ENCODE measurements around the gene CCDC6. TPM values are rescaled to one million over a fixed set of nuclear protein-coding genes. Genes with fewer than 3 reads are reported as not detected.
"Not testable (repeated sequence)": the region's sequence is repeated elsewhere in the genome, so short reads cannot be mapped to it uniquely, and the experiment has no call there.

Gene CCDC6
- total and polyA plus RNA-seq, 2 experiments from 2014 or later: 19.4 to 23.2 TPM

GRCh38 chr10:59887006-59887405 lies 19.4 kb downstream of the CCDC6 start:
- Histone ChIP-seq H3K36me3 (ENCODE audit: low read depth) (no peaks in the 10 kb centered on the region), H3K9me2 (ENCODE audit: insufficient read depth) (no peaks in the 10 kb centered on the region), H4K20me1 (ENCODE audit: insufficient read depth) (peaks cover 5% of the 10 kb centered on the region; the same call in 1 of the 2 replicates), H3K9me3 (ENCODE audit: low read depth) (no peaks in the 10 kb centered on the region), H3K4me1 (ENCODE audit: insufficient read depth) (no peaks in the 10 kb centered on the region), H3F3A (ENCODE audit: insufficient read depth) (no peaks in the 10 kb centered on the region), H3K27me3 (replicated peaks; ENCODE audit: insufficient read depth) (no peaks in the 10 kb centered on the region), H3K4me3 (no peak overlapping the region), H3K4me2 (ENCODE audit: unreplicated experiment) (no peak overlapping the region), H3K27ac (no peak overlapping the region), H2AFZ (no peak overlapping the region), H3K79me2 (ENCODE audit: insufficient read depth) (peaks cover 93% of the 10 kb centered on the region), H3K9ac (no peak overlapping the region)
- no peak for DNase-seq
- no peak for TF ChIP-seq EZH2 (IDR thresholded peaks at IDR 0.05; ENCODE audit: insufficient read depth, poor library complexity, severe bottlenecking)
- TF ChIP-seq EZH2phosphoT487 (IDR thresholded peaks at IDR 0.05; ENCODE audit: insufficient read depth, low read depth): no peak
- in situ Hi-C loops (cut with MboI): no loop called here
- 83 to 86% methylated on average over 5 of the region's 5 CpGs for WGBS, 2 experiments (ENCODE audit: low coverage in 1 of 2, low lambda C conversion rate in 2 of 2, missing lambda C conversion rate in 2 of 2)

- no peaks in the 10 kb centered on the region for H3K4me1 ChIP-seq (ENCODE audit: insufficient read depth)
- H3K4me2 ChIP-seq (ENCODE audit: unreplicated experiment): no peak overlapping the region
- no peaks in the 10 kb centered on the region for H3K9me2 ChIP-seq (ENCODE audit: insufficient read depth)
- DNase-seq: no peak
- H3K4me3 ChIP-seq: no peak overlapping the region
- in situ Hi-C loops (cut with MboI): no loop called here
- no peaks in the 10 kb centered on the region for H3F3A ChIP-seq (ENCODE audit: insufficient read depth)
- TF ChIP-seq EZH2phosphoT487 (IDR thresholded peaks at IDR 0.05; ENCODE audit: insufficient read depth, low read depth) (no peak), EZH2 (IDR thresholded peaks at IDR 0.05; ENCODE audit: insufficient read depth, poor library complexity, severe bottlenecking) (no peak)
- no peaks in the 10 kb centered on the region for H3K9me3 ChIP-seq (ENCODE audit: low read depth)
- H3K36me3 ChIP-seq (ENCODE audit: low read depth): no peaks in the 10 kb centered on the region
- no peak overlapping the region for H3K9ac ChIP-seq
- H3K27me3 ChIP-seq (replicated peaks; ENCODE audit: insufficient read depth): no peaks in the 10 kb centered on the region
- H4K20me1 ChIP-seq (ENCODE audit: insufficient read depth): peaks cover 5% of the 10 kb centered on the region; the same call in 1 of the 2 replicates
- H3K27ac ChIP-seq: no peak overlapping the region
- H2AFZ ChIP-seq: no peak overlapping the region
- 82 to 84% methylated on average over 7 to 8 of the region's 8 CpGs for WGBS, 2 experiments (ENCODE audit: low coverage in 1 of 2, low lambda C conversion rate in 2 of 2, missing lambda C conversion rate in 2 of 2)
- peaks cover 91% of the 10 kb centered on the region for H3K79me2 ChIP-seq (ENCODE audit: insufficient read depth)
Observed at GRCh38 chr10:59885430-59886134, 20.8 kb downstream of the CCDC6 start.

GRCh38 chr10:59884893-59885292 lies 21.5 kb downstream of the CCDC6 start:
- H3F3A ChIP-seq (ENCODE audit: insufficient read depth); H4K20me1 ChIP-seq (ENCODE audit: insufficient read depth); H3K27me3 ChIP-seq (replicated peaks; ENCODE audit: insufficient read depth); in situ Hi-C loops (cut with MboI); H3K27ac ChIP-seq; H3K4me3 ChIP-seq; H3K9me3 ChIP-seq (ENCODE audit: low read depth); H3K4me2 ChIP-seq (ENCODE audit: unreplicated experiment); H2AFZ ChIP-seq; H3K9me2 ChIP-seq (ENCODE audit: insufficient read depth); DNase-seq; H3K36me3 ChIP-seq (ENCODE audit: low read depth); H3K9ac ChIP-seq; H3K4me1 ChIP-seq (ENCODE audit: insufficient read depth): not testable (repeated sequence)
- WGBS, 2 experiments (ENCODE audit: low coverage in 1 of 2, low lambda C conversion rate in 2 of 2, missing lambda C conversion rate in 2 of 2): 96 to 98% methylated on average over 8 of the region's 8 CpGs
- peaks cover 92% of the 10 kb centered on the region for H3K79me2 ChIP-seq (ENCODE audit: insufficient read depth)

- peaks cover 92% of the 10 kb centered on the region for H3K79me2 ChIP-seq (ENCODE audit: insufficient read depth)
- no peak for DNase-seq
- H3F3A ChIP-seq (ENCODE audit: insufficient read depth): peaks cover 6% of the 10 kb centered on the region; the same call in 1 of the 2 replicates
- no peak overlapping the region for H3K4me2 ChIP-seq (ENCODE audit: unreplicated experiment)
- no peak for TF ChIP-seq EZH2phosphoT487 (IDR thresholded peaks at IDR 0.05; ENCODE audit: insufficient read depth, low read depth)
- no peak for TF ChIP-seq EZH2 (IDR thresholded peaks at IDR 0.05; ENCODE audit: insufficient read depth, poor library complexity, severe bottlenecking)
- no peak overlapping the region for H3K9ac ChIP-seq
- no peak overlapping the region for H3K27ac ChIP-seq
- no peak overlapping the region for H2AFZ ChIP-seq
- peaks cover 13% of the 10 kb centered on the region for H3K4me1 ChIP-seq (ENCODE audit: insufficient read depth)
- H3K36me3 ChIP-seq (ENCODE audit: low read depth): no peaks in the 10 kb centered on the region
- no peaks in the 10 kb centered on the region for H3K9me2 ChIP-seq (ENCODE audit: insufficient read depth)
- no peak overlapping the region for H3K4me3 ChIP-seq
- H3K9me3 ChIP-seq (ENCODE audit: low read depth): no peaks in the 10 kb centered on the region
- WGBS, 2 experiments (ENCODE audit: low coverage in 1 of 2, low lambda C conversion rate in 2 of 2, missing lambda C conversion rate in 2 of 2): 81 to 96% methylated on average over 4 to 6 of the region's 6 CpGs
- in situ Hi-C loops (cut with MboI): no loop called here
- H4K20me1 ChIP-seq (ENCODE audit: insufficient read depth): peaks cover 11% of the 10 kb centered on the region; the same call in 1 of the 2 replicates
- H3K27me3 ChIP-seq (replicated peaks; ENCODE audit: insufficient read depth): no peaks in the 10 kb centered on the region
Observed at GRCh38 chr10:59881640-59882039, 24.7 kb downstream of the CCDC6 start.

Measured in GM23248 (cell line).